ENCODE results near the gene MAGEB4. TPM values are rescaled to one million over a fixed set of nuclear protein-coding genes. Genes with fewer than 3 reads are reported as not detected.
"Not testable (repeated sequence)": the region's sequence is repeated elsewhere in the genome, so short reads cannot be mapped to it uniquely, and the experiment has no call there.

The MAGEB4 gene
- total and polyA plus RNA-seq, 2 experiments from 2014 or later, result not detected

GRCh38 chrX:30193910-30194309 lies 47.9 kb upstream of the MAGEB4 start:
- not testable (repeated sequence) for H3F3A ChIP-seq (replicated peaks; ENCODE audit: low read depth); H3K4me1 ChIP-seq (ENCODE audit: insufficient read depth)

GRCh38 chrX:30196322-30196721 lies 45.5 kb upstream of the MAGEB4 start:
- no peak overlapping the region for H3K27ac Mint-ChIP-seq
- Histone ChIP-seq H4K20me1 (replicated peaks; ENCODE audit: insufficient read depth) (no peaks in the 10 kb centered on the region), H3K27me3 (ENCODE audit: insufficient read depth) (no peaks in the 10 kb centered on the region), H3K79me2 (replicated peaks; ENCODE audit: insufficient read depth) (no peaks in the 10 kb centered on the region), H3K27ac (ENCODE audit: low read depth) (no peak overlapping the region), H3K9me2 (ENCODE audit: insufficient read depth) (no peaks in the 10 kb centered on the region), H3K4me1 (ENCODE audit: insufficient read depth) (peaks cover 9% of the 10 kb centered on the region; the same call in 1 of the 2 replicates), H2AFZ (no peak overlapping the region), H3K36me3 (ENCODE audit: insufficient read depth) (no peaks in the 10 kb centered on the region), H3F3A (replicated peaks; ENCODE audit: low read depth) (no peaks in the 10 kb centered on the region), H3K4me3 (no peak overlapping the region), H3K4me2 (no peak overlapping the region)
- no peaks in the 10 kb centered on the region for H3K9me3 Mint-ChIP-seq
- peak; percentile 74 for ATAC-seq
- no peak for TF ChIP-seq STAT1 (IDR thresholded peaks at IDR 0.05; ENCODE audit: unreplicated experiment)
- TF ChIP-seq, protein P1, sequence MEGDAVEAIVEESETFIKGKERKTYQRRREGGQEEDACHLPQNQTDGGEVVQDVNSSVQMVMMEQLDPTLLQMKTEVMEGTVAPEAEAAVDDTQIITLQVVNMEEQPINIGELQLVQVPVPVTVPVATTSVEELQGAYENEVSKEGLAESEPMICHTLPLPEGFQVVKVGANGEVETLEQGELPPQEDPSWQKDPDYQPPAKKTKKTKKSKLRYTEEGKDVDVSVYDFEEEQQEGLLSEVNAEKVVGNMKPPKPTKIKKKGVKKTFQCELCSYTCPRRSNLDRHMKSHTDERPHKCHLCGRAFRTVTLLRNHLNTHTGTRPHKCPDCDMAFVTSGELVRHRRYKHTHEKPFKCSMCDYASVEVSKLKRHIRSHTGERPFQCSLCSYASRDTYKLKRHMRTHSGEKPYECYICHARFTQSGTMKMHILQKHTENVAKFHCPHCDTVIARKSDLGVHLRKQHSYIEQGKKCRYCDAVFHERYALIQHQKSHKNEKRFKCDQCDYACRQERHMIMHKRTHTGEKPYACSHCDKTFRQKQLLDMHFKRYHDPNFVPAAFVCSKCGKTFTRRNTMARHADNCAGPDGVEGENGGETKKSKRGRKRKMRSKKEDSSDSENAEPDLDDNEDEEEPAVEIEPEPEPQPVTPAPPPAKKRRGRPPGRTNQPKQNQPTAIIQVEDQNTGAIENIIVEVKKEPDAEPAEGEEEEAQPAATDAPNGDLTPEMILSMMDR (conservative IDR thresholded peaks at IDR 0.05; ENCODE audit: low read depth in 2 of 2), result peak; percentile 39 to 43; a peak in 3 of 4 replicates
- no peaks in the 10 kb centered on the region for H3K36me3 Mint-ChIP-seq (ENCODE audit: low read depth)
- H3K4me3 Mint-ChIP-seq, result no peak overlapping the region
- H3K4me1 Mint-ChIP-seq, result peaks cover 22% of the 10 kb centered on the region
- peaks cover 2% of the 10 kb centered on the region for H3K27me3 Mint-ChIP-seq (ENCODE audit: insufficient read depth, low read depth, poor library complexity)
- peak; percentile 49 for DNase-seq (ENCODE audit: low spot score)

More at GRCh38 chrX:30193910-30194309, 47.9 kb upstream of the MAGEB4 start:
- not testable (repeated sequence) for H3K27ac ChIP-seq (ENCODE audit: low read depth); H3K4me3 Mint-ChIP-seq; H3K4me3 ChIP-seq; H3K27me3 ChIP-seq (ENCODE audit: insufficient read depth); H3K9me2 ChIP-seq (ENCODE audit: insufficient read depth); H3K27me3 Mint-ChIP-seq (ENCODE audit: insufficient read depth, low read depth, poor library complexity); H2AFZ ChIP-seq; H3K36me3 ChIP-seq (ENCODE audit: insufficient read depth); H3K9me3 Mint-ChIP-seq; H3K79me2 ChIP-seq (replicated peaks; ENCODE audit: insufficient read depth); DNase-seq (ENCODE audit: low spot score); H3K4me2 ChIP-seq; H3K36me3 Mint-ChIP-seq (ENCODE audit: low read depth); ATAC-seq; H4K20me1 ChIP-seq (replicated peaks; ENCODE audit: insufficient read depth); H3K27ac Mint-ChIP-seq
- H3K4me1 Mint-ChIP-seq, result peaks cover 22% of the 10 kb centered on the region

DNA sequence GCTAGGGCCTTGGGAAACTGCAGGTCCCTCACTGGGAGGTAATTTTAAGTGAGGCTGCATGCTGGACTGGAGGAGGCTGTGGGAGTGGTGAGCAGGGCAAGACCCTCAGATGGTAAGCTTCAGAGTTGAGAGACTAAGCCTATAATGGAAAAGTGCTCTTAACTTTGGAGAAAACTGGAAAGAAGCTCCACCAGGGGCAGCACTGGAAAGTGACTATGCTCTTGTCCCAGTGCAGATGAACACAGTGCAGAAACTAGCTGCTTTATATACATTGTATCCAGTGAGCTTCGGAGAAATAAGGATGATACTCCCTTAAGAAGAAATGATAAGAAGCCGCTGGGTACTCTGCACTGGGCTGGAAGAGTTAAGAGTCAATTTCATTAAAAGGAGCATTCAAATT lies 29.6 kb upstream of the MAGEB4 start:
- Histone ChIP-seq H3K79me2 (replicated peaks; ENCODE audit: insufficient read depth) (no peaks in the 10 kb centered on the region), H3F3A (replicated peaks; ENCODE audit: low read depth) (no peaks in the 10 kb centered on the region), H3K36me3 (ENCODE audit: insufficient read depth) (no peaks in the 10 kb centered on the region), H3K27me3 (ENCODE audit: insufficient read depth) (no peaks in the 10 kb centered on the region), H4K20me1 (replicated peaks; ENCODE audit: insufficient read depth) (no peaks in the 10 kb centered on the region), H3K27ac (ENCODE audit: low read depth) (no peak overlapping the region), H3K4me2 (no peak overlapping the region), H3K4me1 (ENCODE audit: insufficient read depth) (no peaks in the 10 kb centered on the region), H2AFZ (no peak overlapping the region), H3K4me3 (no peak overlapping the region), H3K9me2 (ENCODE audit: insufficient read depth) (no peaks in the 10 kb centered on the region)
- no peak overlapping the region for H3K4me3 Mint-ChIP-seq
- peaks cover 1% of the 10 kb centered on the region for H3K27me3 Mint-ChIP-seq (ENCODE audit: insufficient read depth, low read depth, poor library complexity)
- TF ChIP-seq CREB1 (CRISPR knock-in tag; IDR thresholded peaks at IDR 0.05; ENCODE audit: low read depth) (no peak), ETS1 (IDR thresholded peaks at IDR 0.05) (no peak)
- DNase-seq (ENCODE audit: low spot score) (no peak), ATAC-seq (no peak)
- peaks cover 5% of the 10 kb centered on the region; the same call in 1 of the 3 replicates for H3K36me3 Mint-ChIP-seq (ENCODE audit: low read depth)
- H3K27ac Mint-ChIP-seq, result no peak overlapping the region
- peaks cover 3% of the 10 kb centered on the region; the same call in 1 of the 3 replicates for H3K9me3 Mint-ChIP-seq
- H3K4me1 Mint-ChIP-seq, result no peaks in the 10 kb centered on the region

Measured in GM23338 (cell line).